Keratinocyte (primary cell): ENCODE data around the gene ATN1. TPM values are rescaled to one million over a fixed set of nuclear protein-coding genes. Genes with fewer than 3 reads are reported as not detected.
A peak's percentile ranks its signal among the peaks of the same experiment; 100 is the strongest.

ENCODE experiments used
- DNase-seq: peaks from one replicate; pipeline ENCODE4 v3.0.0-alpha.2; 2011; ENCODE audit warnings: low read depth, missing footprints, low spot score
- FAIRE-seq: peaks from 2 replicates; lab custom pipeline; 2011; peaks lifted over from hg19 to GRCh38; lab: Jason Lieb, UNC
- H2AFZ ChIP-seq: 2 replicates; pipeline ENCODE4 v1.6.0; 2012; ENCODE audit warnings: low read length, control low read depth, inconsistent platforms; ENCODE audit not compliant: control insufficient read depth
- H3K27ac ChIP-seq: 2 replicates; pipeline ENCODE4 v1.5.1; 2011; ENCODE audit warnings: low read length; ENCODE audit not compliant: control insufficient read depth, insufficient read depth
- H3K27me3 ChIP-seq: 3 replicates; pipeline ENCODE4 v1.6.0; 2011; ENCODE audit warnings: low read length; ENCODE audit not compliant: control insufficient read depth, insufficient read depth; ENCODE audit errors: extremely low read depth
- H3K36me3 ChIP-seq, 2 experiments: 2 replicates in 1 of 2; 3 replicates in 1 of 2; pipeline ENCODE4 v1.5.1; 2011; ENCODE audit warnings: low read length in 2 of 2, mild to moderate bottlenecking in 1 of 2; ENCODE audit not compliant: control insufficient read depth in 2 of 2, insufficient read depth in 2 of 2; ENCODE audit errors: extremely low read depth in 1 of 2
- H3K4me1 ChIP-seq: 3 replicates; pipeline ENCODE4 v1.5.1; 2011; ENCODE audit warnings: low read length; ENCODE audit not compliant: control insufficient read depth, insufficient read depth; ENCODE audit errors: extremely low read depth
- H3K4me2 ChIP-seq: 3 replicates; pipeline ENCODE4 v1.6.0; 2011; ENCODE audit warnings: low read depth, low read length; ENCODE audit not compliant: control insufficient read depth, insufficient read depth; ENCODE audit errors: extremely low read depth
- H3K4me3 ChIP-seq, 3 experiments: fragments of 200-600 bp in 1 of 3; sonication (generic) in 1 of 3; 2 replicates in 2 of 3; 3 replicates in 1 of 3; pipeline ENCODE4 v1.5.1; 2011 to 2016; ENCODE audit warnings: low read length in 3 of 3, mild to moderate bottlenecking in 3 of 3, control low read depth in 2 of 3, inconsistent platforms in 1 of 3, low read depth in 1 of 3, mixed read lengths in 1 of 3, mixed run types in 1 of 3, moderate library complexity in 1 of 3; ENCODE audit not compliant: control insufficient read depth in 2 of 3, insufficient read depth in 2 of 3; ENCODE audit errors: extremely low read depth in 1 of 3
- H3K79me2 ChIP-seq: 2 replicates; pipeline ENCODE4 v1.6.0; 2012; ENCODE audit warnings: low read length; ENCODE audit not compliant: control insufficient read depth, insufficient read depth
- H3K9ac ChIP-seq: 3 replicates; pipeline ENCODE4 v1.6.0; 2011; ENCODE audit warnings: low read length; ENCODE audit not compliant: control insufficient read depth, insufficient read depth; ENCODE audit errors: extremely low read depth
- H3K9me1 ChIP-seq: 3 replicates; pipeline ENCODE4 v1.6.0; 2011; ENCODE audit warnings: low read length; ENCODE audit not compliant: control insufficient read depth, insufficient read depth; ENCODE audit errors: extremely low read depth
- H3K9me3 ChIP-seq: 2 replicates; pipeline ENCODE4 v1.5.1; 2012; ENCODE audit warnings: low read depth, low read length; ENCODE audit not compliant: control insufficient read depth
- H4K20me1 ChIP-seq: 3 replicates; pipeline ENCODE4 v1.6.0; 2011; ENCODE audit warnings: low read length; ENCODE audit not compliant: control insufficient read depth, insufficient read depth; ENCODE audit errors: extremely low read depth
- EZH2 ChIP-seq: IDR thresholded peaks from one replicate; pipeline ENCODE4 v1.6.1; 2012; ENCODE audit warnings: inconsistent platforms, mild to moderate bottlenecking, low read length, moderate library complexity
- dilution Hi-C: fragments of 300-500 bp; cut with MboI; formaldehyde crosslinking; loops from one replicate; pipeline ENCODE4 v1.7.0; 2020; ENCODE audit warnings: low sequenced_read_pairs; ENCODE audit not compliant: extremely low pct_ligation_motif_present
- polyA plus RNA-seq, 5 experiments: library from polyadenylated mRNA; depleted of rRNA in 3 of 5; stranded (reverse) in 3 of 5; stranded (forward) in 1 of 5; unstranded in 1 of 5; fragments of >200 nt; gene quantifications; 1 replicate in 1 of 5; 2 replicates in 3 of 5; 3 replicates in 1 of 5; pipeline versions ENCODE4 v1.2.1 to v1.2.3, GENCODE V29; 2011 to 2012; ENCODE audit warnings: missing spikeins in 2 of 5, low read depth in 1 of 5, low replicate concordance in 1 of 5
- TF ChIP-seq, protein P1 (sequence below), 3 experiments: IDR thresholded peaks in 1 of 3; conservative IDR thresholded peaks in 1 of 3; optimal IDR thresholded peaks in 1 of 3; 2 replicates in 2 of 3; 3 replicates in 1 of 3; pipeline versions ENCODE3 to v1.5.1; 2011; ENCODE audit warnings: low read length in 3 of 3, mild to moderate bottlenecking in 3 of 3, moderate library complexity in 2 of 3, control low read depth in 1 of 3, inconsistent platforms in 1 of 3; ENCODE audit not compliant: insufficient read depth in 2 of 3; ENCODE audit errors: extremely low read depth in 1 of 3

ATN1 gene
- polyA plus RNA-seq, 1 donor (not counting 4 experiments of a cell fraction or from before 2014, with no cell fraction given): 6.2 TPM

- Histone ChIP-seq H3K36me3 (peaks cover 11 to 21% of the 10 kb centered on the region in 2 experiments), H3K9me3 (no peaks in the 10 kb centered on the region), H3K27ac (no peak overlapping the region), H4K20me1 (no peaks in the 10 kb centered on the region), H3K9me1 (no peaks in the 10 kb centered on the region), H2AFZ (no peak overlapping the region), H3K4me3 (no peak overlapping the region), H3K9ac (no peak overlapping the region), H3K4me1 (peaks cover 27% of the 10 kb centered on the region), H3K79me2 (peaks cover 3% of the 10 kb centered on the region), H3K27me3 (no peaks in the 10 kb centered on the region), H3K4me2 (no peak overlapping the region)
- no peak for FAIRE-seq
- TF ChIP-seq, protein P1, sequence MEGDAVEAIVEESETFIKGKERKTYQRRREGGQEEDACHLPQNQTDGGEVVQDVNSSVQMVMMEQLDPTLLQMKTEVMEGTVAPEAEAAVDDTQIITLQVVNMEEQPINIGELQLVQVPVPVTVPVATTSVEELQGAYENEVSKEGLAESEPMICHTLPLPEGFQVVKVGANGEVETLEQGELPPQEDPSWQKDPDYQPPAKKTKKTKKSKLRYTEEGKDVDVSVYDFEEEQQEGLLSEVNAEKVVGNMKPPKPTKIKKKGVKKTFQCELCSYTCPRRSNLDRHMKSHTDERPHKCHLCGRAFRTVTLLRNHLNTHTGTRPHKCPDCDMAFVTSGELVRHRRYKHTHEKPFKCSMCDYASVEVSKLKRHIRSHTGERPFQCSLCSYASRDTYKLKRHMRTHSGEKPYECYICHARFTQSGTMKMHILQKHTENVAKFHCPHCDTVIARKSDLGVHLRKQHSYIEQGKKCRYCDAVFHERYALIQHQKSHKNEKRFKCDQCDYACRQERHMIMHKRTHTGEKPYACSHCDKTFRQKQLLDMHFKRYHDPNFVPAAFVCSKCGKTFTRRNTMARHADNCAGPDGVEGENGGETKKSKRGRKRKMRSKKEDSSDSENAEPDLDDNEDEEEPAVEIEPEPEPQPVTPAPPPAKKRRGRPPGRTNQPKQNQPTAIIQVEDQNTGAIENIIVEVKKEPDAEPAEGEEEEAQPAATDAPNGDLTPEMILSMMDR (optimal IDR thresholded peaks at IDR 0.05 in 1 of 3, IDR thresholded peaks at IDR 0.05 in 1 of 3, conservative IDR thresholded peaks at IDR 0.05 in 1 of 3; ENCODE audit: extremely low read depth in 1 of 3, insufficient read depth in 2 of 3, low read length in 3 of 3): no peak
- TF ChIP-seq EZH2: no peak
- DNase-seq: no peak
- dilution Hi-C loops: no loop called here
Observed at GRCh38 chr12:6941782-6942181, 14.0 kb downstream of the ATN1 start.

DNA sequence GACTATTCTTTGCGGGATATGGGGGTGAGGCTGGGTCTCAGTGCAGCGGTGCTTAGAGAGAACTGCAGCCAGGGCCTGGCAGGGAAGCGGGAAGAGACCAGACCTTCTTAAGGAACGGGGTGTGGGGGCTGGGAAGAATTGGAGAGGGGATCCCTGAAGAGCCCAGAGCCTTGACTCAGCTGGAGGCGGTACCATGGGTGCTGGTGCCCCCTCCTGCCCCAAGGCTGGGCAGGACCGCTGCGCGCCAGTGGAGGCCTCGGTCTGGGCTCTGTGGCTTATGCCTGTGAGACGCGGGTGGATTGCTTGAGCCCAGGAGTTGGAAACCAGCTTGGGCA, 14.5 kb downstream of the ATN1 start:
- Histone ChIP-seq H3K4me1 (peaks cover 31% of the 10 kb centered on the region), H2AFZ (no peak overlapping the region), H3K4me3 (no peak overlapping the region), H3K36me3 (peaks cover 10 to 21% of the 10 kb centered on the region in 2 experiments), H3K9me1 (no peaks in the 10 kb centered on the region), H3K9ac (no peak overlapping the region), H3K4me2 (no peak overlapping the region), H3K27ac (no peak overlapping the region), H3K9me3 (no peaks in the 10 kb centered on the region), H3K79me2 (peaks cover 6% of the 10 kb centered on the region), H4K20me1 (no peaks in the 10 kb centered on the region), H3K27me3 (no peaks in the 10 kb centered on the region)
- no peak for DNase-seq
- dilution Hi-C loops: no loop called here
- FAIRE-seq: no peak
- TF ChIP-seq EZH2: no peak

- no peaks in the 10 kb centered on the region for H3K9me1 ChIP-seq
- peaks cover 6% of the 10 kb centered on the region for H3K79me2 ChIP-seq
- H3K4me3 ChIP-seq: peak overlapping the region in 2 of 3 experiments; percentile 44 to 56
- dilution Hi-C loops: no loop called here
- H4K20me1 ChIP-seq: no peaks in the 10 kb centered on the region
- H3K9ac ChIP-seq: peak overlapping the region; percentile 87
- no peaks in the 10 kb centered on the region for H3K27me3 ChIP-seq
- H3K4me1 ChIP-seq: peaks cover 29% of the 10 kb centered on the region
- H3K4me2 ChIP-seq: peak overlapping the region; percentile 95
- peak overlapping the region; percentile 68 for H2AFZ ChIP-seq
- peak overlapping the region; percentile 100 for H3K27ac ChIP-seq
- FAIRE-seq (no peak), DNase-seq (no peak)
- no peak for TF ChIP-seq EZH2
- TF ChIP-seq, protein P1 (optimal IDR thresholded peaks at IDR 0.05 in 1 of 3, IDR thresholded peaks at IDR 0.05 in 1 of 3, conservative IDR thresholded peaks at IDR 0.05 in 1 of 3; ENCODE audit: extremely low read depth in 1 of 3, insufficient read depth in 2 of 3, low read length in 3 of 3): no peak
- no peaks in the 10 kb centered on the region for H3K9me3 ChIP-seq
- peaks cover 10 to 21% of the 10 kb centered on the region in 2 experiments for H3K36me3 ChIP-seq
Observed at GRCh38 chr12:6943389-6943721, 15.6 kb downstream of the ATN1 start.
